ENCODE results near the gene TRIM33.
"Not testable (repeated sequence)": the region's sequence is repeated elsewhere in the genome, so short reads cannot be mapped to it uniquely, and the experiment has no call there.

TRIM33 gene

DNA sequence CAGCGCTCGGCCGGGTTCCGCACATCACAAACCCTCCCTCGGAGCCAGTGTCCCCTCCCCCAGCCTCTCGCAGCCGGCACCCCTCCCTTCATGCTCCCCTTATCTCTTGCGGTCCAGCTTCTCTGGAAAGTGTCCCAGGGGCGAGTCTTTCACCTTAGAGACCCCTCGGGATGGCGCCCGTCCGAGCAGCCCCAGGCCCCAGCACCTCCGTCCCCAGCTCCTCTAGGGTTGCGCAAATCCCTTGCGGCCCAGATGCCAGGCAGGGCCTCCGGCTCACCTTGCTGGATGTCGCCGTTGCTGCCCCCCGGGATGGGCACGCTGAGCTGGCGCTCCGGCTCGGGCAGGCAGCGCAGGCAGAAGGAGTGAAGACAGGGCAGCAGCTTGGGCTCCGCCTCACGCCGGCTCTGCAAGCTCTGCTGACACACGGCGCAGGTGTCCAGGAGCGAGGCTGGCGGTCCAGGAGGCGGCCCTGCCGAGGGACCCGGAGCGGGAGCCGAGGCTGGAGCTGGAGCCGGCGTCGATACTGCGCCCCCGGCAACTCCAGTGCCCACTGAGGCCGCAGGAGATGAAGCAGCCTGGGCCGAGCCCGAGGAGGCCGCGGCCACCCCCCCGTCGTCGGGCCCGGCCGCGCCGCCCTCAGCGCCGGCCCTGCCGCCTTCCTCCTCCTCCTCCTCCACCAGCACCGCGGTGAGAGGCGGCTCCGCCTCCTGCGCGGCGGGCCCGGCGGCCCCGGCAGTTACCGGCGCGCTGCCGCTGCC, 550 bp downstream of the TRIM33 start:
- DNase-seq (ENCODE audit: low read depth in 2 of 2): no peak

- DNase-seq (ENCODE audit: low read depth in 2 of 2): no peak
Measured at GRCh38 chr1:114509596-114510273, 1.3 kb downstream of the TRIM33 start.

- no peak for DNase-seq (ENCODE audit: low read depth in 2 of 2)
Measured at GRCh38 chr1:114508386-114508898, 2.6 kb downstream of the TRIM33 start.

GRCh38 chr1:114507513-114507912, 3.5 kb downstream of the TRIM33 start:
- no peak for DNase-seq (ENCODE audit: low read depth in 2 of 2)

DNA sequence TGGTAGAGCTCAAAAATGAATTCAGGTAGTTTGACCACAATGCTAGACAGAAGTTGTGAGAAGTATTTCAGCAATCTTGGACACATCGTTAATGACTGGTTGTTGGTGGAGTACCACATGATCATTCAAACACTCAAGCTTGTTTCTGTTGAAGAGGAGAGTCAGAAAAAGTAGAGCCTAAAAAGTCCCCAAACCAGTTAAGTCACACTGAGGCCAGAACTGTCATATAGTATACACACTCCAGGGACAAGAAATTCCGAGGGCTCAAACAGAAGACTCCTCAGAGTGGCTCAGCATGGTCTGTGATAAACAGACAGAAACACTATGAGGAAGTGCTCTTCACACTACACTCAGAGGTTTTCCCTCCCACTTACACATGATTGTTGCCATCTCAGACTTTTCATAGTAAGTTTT, 5.8 kb downstream of the TRIM33 start:
- no peak for DNase-seq (ENCODE audit: low read depth in 2 of 2)

- DNase-seq (ENCODE audit: low read depth in 2 of 2): no peak
Measured at GRCh38 chr1:114503916-114504422, 7.0 kb downstream of the TRIM33 start.

DNA sequence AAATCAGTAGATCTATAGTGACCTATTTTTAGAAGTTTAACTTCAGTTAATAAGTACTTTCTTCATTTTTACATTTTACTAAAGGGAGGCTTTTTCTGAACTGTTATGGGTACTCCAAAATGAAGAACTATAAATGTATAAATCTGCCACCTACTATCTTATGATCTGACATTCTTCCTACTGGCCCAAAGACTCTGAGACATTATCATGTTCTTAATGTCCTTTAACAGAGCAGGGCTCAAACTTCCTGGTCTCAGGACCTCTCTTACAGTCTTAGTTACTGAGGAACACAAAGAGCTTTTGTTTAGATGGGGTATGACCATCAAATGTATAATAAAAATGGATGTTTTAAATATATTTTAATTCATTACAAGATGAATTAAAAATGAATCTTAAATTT, 8.9 kb downstream of the TRIM33 start:
- DNase-seq (ENCODE audit: low read depth in 2 of 2): no peak

GRCh38 chr1:114499478-114499877, 11.5 kb downstream of the TRIM33 start:
- no peak for DNase-seq (ENCODE audit: low read depth in 2 of 2)

GRCh38 chr1:114496089-114496488, 14.9 kb downstream of the TRIM33 start:
- no peak for DNase-seq (ENCODE audit: low read depth in 2 of 2)

- no peak for DNase-seq (ENCODE audit: low read depth in 2 of 2)
Measured at GRCh38 chr1:114495486-114495885, 15.5 kb downstream of the TRIM33 start.

DNA sequence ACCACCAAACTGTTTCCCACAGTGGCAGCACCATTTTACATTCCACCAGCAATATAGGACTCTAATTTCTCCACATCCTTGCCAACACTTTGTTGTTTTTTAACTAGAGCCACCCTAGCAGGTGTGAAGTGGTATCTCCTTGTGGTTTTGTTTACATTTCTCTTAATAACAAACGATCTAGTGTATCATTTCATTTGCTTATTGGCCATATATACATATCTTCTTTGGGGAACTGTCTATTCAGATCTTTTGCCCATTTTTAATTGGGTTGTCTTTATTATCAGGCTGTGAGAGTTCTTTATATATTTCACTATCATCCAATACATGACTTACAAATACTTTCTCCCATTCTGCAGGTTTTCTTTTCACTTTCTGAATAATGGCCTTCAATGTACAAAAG, 18.0 kb downstream of the TRIM33 start:
- no peak for DNase-seq (ENCODE audit: low read depth in 2 of 2)

- no peak for DNase-seq (ENCODE audit: low read depth in 2 of 2)
Measured at GRCh38 chr1:114490274-114490693, 20.7 kb downstream of the TRIM33 start.

DNA sequence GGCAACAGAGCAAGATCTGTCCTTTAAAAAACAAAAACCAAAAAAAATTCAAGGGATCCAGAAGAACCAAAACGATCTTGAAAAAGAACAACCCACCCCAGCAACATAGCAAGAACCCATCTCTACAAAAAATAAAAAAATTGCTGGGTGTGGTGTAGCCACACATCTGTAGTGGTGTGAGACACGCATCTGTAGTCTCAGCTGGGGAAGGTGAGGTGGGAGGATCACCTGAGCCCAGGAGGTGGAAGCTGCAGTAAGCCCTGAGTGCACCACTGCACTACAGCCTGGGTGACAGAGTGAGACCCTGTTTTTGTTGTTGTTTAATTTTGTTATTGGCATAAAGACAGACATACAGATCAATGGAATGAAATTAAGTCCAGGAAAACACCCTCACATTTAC, 22.3 kb downstream of the TRIM33 start:
- DNase-seq (ENCODE audit: low read depth in 2 of 2): no peak

DNA sequence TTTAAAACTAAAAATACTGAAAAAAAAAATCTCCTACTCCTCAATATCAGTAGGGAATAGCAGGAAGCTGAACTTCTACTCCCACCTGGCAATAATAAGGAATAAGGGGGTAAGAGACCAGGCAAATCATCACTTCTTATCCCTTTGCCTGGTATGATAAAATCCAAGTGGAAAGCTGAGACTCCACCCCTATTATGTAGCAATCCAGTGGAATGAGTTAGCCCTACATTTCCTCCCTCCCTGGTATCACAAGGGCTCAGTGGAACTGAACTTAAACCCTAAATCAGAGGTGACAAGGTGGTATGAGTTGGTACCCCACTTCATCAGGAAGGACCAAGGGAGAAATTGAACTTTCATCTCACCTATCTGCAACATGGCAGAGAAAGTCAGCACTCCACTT, 25.7 kb downstream of the TRIM33 start:
- no peak for DNase-seq (ENCODE audit: low read depth in 2 of 2)

- no peak for DNase-seq (ENCODE audit: low read depth in 2 of 2)
Measured at GRCh38 chr1:114482585-114482984, 28.4 kb downstream of the TRIM33 start.

- DNase-seq (ENCODE audit: low read depth in 2 of 2): not testable (repeated sequence)
Measured at GRCh38 chr1:114479636-114480035, 31.4 kb downstream of the TRIM33 start.

DNA sequence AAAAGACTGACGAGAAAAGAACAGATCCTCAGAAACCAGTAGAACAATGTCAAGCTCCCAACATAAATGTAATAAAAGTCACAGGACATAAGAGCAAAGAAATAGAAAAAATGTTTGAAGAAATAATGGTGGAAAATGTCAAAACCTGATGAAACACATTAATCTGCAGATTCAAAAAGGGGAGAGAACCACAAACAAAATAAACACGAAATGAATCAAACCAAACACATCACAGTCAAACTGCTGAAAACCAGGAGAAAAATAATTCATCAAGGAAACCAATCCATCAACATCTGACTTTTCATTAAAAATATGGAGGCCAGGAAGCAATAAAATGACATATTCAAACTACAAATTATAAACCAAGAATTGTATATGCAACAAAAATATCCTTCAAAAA, 31.9 kb downstream of the TRIM33 start:
- DNase-seq (ENCODE audit: low read depth in 2 of 2): no peak

DNA sequence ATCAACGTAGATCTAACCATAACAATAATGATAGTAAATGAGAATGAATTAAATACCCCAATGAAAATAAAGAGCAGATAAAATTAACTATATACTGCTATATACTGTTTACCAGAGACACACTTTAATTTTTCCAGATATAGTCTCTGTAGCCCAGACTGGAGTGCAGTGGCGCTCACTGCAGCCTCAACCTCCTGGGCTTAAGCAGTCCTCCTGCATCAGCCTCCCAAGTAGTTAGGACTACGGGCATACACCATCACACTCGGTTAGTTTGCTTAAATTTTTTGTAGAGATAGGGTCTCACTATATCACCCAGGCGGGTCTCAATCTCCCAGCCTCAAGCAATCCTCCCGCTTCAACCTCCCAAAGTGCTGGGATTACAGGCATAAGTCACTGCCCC, 37.2 kb downstream of the TRIM33 start:
- no peak for DNase-seq (ENCODE audit: low read depth in 2 of 2)

GRCh38 chr1:114472408-114472807, 38.6 kb downstream of the TRIM33 start:
- no peak for DNase-seq (ENCODE audit: low read depth in 2 of 2)

GRCh38 chr1:114470681-114471080, 40.3 kb downstream of the TRIM33 start:
- no peak for DNase-seq (ENCODE audit: low read depth in 2 of 2)

GRCh38 chr1:114468710-114469468, 42.1 kb downstream of the TRIM33 start:
- DNase-seq (ENCODE audit: low read depth in 2 of 2): no peak

- DNase-seq (ENCODE audit: low read depth in 2 of 2): no peak
Measured at GRCh38 chr1:114468047-114468446, 43.0 kb downstream of the TRIM33 start.

Data from activated CD8-positive, alpha-beta memory T cell treated with anti-CD3 and anti-CD28 coated beads for 4 hours (primary cell).